Stomach smooth muscle (tissue), 2 donors: ENCODE results near the gene SLC35B1.

ENCODE experiments used
- H3K27ac ChIP-seq: one replicate; pipeline ENCODE4 v1.7.0; 2013; ENCODE audit warnings: mild to moderate bottlenecking, low read length, inconsistent platforms
- H3K27me3 ChIP-seq, 2 donors: one replicate each; pipeline ENCODE4 v1.7.0; 2013; ENCODE audit warnings: low read length in 2 of 2; ENCODE audit not compliant: insufficient read depth in 2 of 2, control insufficient read depth in 1 of 2
- H3K36me3 ChIP-seq, 2 donors: one replicate each; pipeline ENCODE4 v1.7.0; 2013; ENCODE audit warnings: low read length in 2 of 2; ENCODE audit not compliant: control insufficient read depth in 2 of 2, insufficient read depth in 2 of 2
- H3K4me1 ChIP-seq: one replicate; pipeline ENCODE4 v1.7.0; 2013; ENCODE audit warnings: low read length; ENCODE audit not compliant: control insufficient read depth, insufficient read depth
- H3K4me3 ChIP-seq, 2 donors: one replicate each; pipeline ENCODE4 v1.7.0; 2013; ENCODE audit warnings: low read length in 2 of 2
- H3K9ac ChIP-seq, 2 donors: one replicate each; pipeline ENCODE4 v1.7.0; 2013; ENCODE audit warnings: low read length in 2 of 2, mild to moderate bottlenecking in 1 of 2
- H3K9me3 ChIP-seq, 2 donors: one replicate each; pipeline ENCODE4 v1.7.0; 2013; ENCODE audit warnings: low read length in 2 of 2; ENCODE audit not compliant: control insufficient read depth in 2 of 2
- donor health status: healthy.
- donor health status: Pancreatic carcinoma.

Gene SLC35B1, protein sequence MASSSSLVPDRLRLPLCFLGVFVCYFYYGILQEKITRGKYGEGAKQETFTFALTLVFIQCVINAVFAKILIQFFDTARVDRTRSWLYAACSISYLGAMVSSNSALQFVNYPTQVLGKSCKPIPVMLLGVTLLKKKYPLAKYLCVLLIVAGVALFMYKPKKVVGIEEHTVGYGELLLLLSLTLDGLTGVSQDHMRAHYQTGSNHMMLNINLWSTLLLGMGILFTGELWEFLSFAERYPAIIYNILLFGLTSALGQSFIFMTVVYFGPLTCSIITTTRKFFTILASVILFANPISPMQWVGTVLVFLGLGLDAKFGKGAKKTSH

DNA sequence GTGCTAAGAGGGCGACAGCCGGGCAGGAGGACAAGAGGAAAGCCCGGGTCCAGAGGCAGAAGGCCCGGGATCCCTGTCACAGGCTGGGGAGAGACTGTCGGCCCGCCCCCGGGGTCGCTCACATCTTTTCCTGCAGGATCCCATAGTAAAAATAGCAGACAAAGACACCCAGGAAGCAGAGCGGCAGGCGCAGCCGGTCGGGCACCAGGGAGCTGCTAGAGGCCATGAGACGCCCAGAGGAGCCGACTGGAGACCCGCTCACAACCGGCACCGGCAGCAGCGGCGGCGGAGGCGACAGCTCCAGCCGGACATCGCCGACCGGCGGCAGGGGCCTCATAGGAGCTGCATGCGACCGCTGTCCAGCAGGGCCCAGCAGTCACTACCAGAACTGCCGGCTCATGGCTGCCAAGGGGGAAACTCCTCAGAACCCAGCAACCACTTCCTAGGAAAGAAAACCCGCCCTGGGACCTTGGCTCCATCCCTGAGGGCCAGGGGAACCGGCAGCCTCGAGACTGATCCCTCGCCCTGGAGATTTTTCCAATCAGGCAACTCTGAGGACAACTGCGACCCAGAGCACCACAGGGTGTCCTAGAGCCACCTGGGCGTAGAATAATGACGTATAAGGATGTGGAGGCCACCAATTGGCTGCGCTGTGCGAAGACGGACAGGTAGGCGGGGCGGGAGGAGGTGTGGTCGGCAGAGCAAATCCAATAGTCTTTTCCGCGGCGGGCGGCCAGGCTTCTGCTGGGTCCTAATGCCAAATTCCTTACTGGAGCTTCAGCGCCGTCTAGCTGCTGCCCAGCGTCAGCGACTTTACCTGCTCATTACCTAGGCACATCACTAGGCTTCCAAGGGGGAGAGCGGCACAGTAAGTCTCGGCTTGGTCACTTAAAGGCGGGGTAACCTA lies at the start of gene SLC35B1:
Gene SLC35B1, minus strand, starts transcription at position 357 of the 907 bp plus-strand sequence. Its CDS starts 131 bp downstream, at position 226.
- H3K36me3 ChIP-seq, result peaks cover 37 to 43% of the 10 kb centered on the region in 2 donors
- no peaks in the 10 kb centered on the region for H3K27me3 ChIP-seq
- peak within 1 kb of the TSS; percentile 88 to 97 for H3K9ac ChIP-seq
- peak within 1 kb of the TSS; percentile 82 to 95 for H3K4me3 ChIP-seq
- no peaks in the 10 kb centered on the region for H3K9me3 ChIP-seq
- H3K27ac ChIP-seq, result peak within 1 kb of the TSS; percentile 95
- peaks cover 23% of the 10 kb centered on the region for H3K4me1 ChIP-seq

DNA sequence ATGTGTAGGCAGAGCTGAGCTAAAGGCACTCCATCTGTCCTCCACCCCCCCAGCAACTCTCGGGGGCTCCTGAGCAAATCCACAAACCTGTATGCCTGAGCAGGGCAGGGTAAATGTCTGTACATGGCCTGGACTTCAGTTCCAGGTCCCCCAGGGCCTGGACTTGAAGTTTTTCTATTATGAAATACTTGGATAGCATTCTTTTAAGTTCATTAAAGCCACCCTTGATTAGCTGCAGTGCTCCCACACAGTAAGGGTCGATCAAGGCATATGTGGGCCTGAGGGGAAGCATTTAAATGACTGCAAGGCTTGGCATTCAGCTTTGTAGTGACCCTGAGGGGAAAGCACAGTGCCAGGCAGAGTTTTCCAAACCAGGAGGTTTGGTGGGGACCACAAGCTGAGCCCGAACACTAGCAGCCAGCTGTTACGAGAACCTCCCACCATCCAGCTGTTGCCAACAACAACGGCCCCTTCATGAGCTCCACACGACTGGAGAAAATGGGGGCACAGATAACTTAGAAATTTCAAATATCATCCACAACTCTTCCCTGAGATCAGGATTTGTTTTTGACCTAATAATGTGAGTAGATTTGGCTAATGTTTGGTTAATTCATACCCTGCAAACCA lies 49.5 kb upstream of the SLC35B1 start:
- H3K9ac ChIP-seq, result peak overlapping the region in 1 of 2 donors; percentile 29
- H3K4me3 ChIP-seq, result no peak overlapping the region
- peak overlapping the region; percentile 31 for H3K27ac ChIP-seq
- no peaks in the 10 kb centered on the region for H3K27me3 ChIP-seq
- peaks cover 0 to 2% of the 10 kb centered on the region in 2 donors for H3K36me3 ChIP-seq
- H3K4me1 ChIP-seq, result peaks cover 37% of the 10 kb centered on the region
- H3K9me3 ChIP-seq, result no peaks in the 10 kb centered on the region

DNA sequence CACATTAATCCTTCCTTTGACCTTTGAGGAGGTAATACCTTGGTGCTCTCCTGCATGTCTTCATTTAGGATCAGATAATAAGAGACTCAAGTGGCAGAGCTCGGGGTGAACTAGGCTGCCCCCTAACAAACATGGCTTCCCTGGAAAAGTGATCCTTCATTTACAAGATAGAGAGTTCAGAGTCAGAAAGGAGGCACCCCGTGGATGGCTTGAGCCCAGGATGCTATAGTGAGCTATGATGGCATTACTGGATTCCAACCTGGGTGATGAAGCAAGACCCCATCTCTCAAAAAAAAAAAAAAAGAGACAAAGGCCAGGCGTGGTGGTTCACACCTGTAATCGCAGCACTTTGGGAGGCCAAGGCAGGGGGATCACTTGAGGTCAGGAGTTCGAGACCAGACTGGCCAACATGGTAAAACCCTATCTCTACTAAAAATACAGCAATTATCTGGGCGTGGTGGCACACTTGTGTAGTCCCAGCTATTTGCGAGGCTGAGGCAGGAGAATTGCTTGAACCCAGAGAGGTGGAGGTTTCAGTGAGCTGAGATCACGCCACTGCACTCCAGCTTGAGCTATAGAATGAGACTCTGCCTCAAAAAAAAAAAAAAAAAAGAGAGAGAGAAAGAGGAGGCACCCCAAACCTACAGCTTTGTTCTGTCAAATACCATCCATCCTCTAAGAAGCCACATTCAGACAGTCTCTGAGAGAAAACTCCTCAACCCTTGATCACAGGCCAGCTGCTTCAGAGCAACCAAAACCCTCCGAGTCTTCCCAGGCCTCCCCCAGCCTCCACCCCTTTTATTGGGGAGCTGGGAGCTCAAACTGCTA lies 48.8 kb upstream of the SLC35B1 start:
- H3K4me1 ChIP-seq, result peaks cover 32% of the 10 kb centered on the region
- no peak overlapping the region for H3K9ac ChIP-seq
- H3K36me3 ChIP-seq, result peaks cover 0 to 2% of the 10 kb centered on the region in 2 donors
- no peaks in the 10 kb centered on the region for H3K27me3 ChIP-seq
- H3K9me3 ChIP-seq, result no peaks in the 10 kb centered on the region
- H3K4me3 ChIP-seq, result no peak overlapping the region
- peak overlapping the region; percentile 31 for H3K27ac ChIP-seq

GRCh38 chr17:49755663-49756283 lies 48.0 kb upstream of the SLC35B1 start:
- Histone ChIP-seq H3K9ac (no peak overlapping the region), H3K36me3 (peaks cover 0 to 2% of the 10 kb centered on the region in 2 donors), H3K4me3 (no peak overlapping the region), H3K27me3 (no peaks in the 10 kb centered on the region), H3K27ac (peak overlapping the region; percentile 18), H3K9me3 (no peaks in the 10 kb centered on the region), H3K4me1 (peaks cover 26% of the 10 kb centered on the region)

- no peaks in the 10 kb centered on the region for H3K9me3 ChIP-seq
- no peak overlapping the region for H3K9ac ChIP-seq
- H3K36me3 ChIP-seq, result peaks cover 4 to 7% of the 10 kb centered on the region in 2 donors
- no peak overlapping the region for H3K27ac ChIP-seq
- H3K4me1 ChIP-seq, result peaks cover 20% of the 10 kb centered on the region
- no peaks in the 10 kb centered on the region for H3K27me3 ChIP-seq
- no peak overlapping the region for H3K4me3 ChIP-seq
Measured at GRCh38 chr17:49753959-49754391, 46.2 kb upstream of the SLC35B1 start.

- Histone ChIP-seq H3K36me3 (peaks cover 2 to 7% of the 10 kb centered on the region in 2 donors), H3K4me3 (no peak overlapping the region), H3K4me1 (peaks cover 20% of the 10 kb centered on the region), H3K9ac (no peak overlapping the region), H3K9me3 (no peaks in the 10 kb centered on the region), H3K27me3 (no peaks in the 10 kb centered on the region), H3K27ac (no peak overlapping the region)
Measured at GRCh38 chr17:49752508-49752907, 44.7 kb upstream of the SLC35B1 start.

DNA sequence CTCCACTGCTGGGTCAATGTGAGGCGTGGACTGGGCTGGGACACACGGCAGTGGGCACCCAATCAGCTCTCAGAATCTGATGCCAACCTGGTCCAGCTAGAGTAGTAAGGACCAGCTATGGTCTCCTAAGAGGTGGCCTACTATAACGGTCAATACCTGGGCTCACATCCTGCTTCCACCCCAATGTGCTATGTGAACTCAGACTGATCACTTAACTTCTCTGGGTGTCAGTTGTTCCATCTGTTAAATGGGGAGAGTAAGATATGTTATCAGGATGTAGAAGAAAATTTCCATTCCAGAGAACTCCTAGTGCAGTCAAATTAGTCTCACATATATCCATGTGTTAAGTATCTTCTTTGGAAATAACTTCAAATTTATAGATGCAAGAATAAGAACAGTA lies 42.0 kb upstream of the SLC35B1 start:
- no peaks in the 10 kb centered on the region for H3K9me3 ChIP-seq
- no peak overlapping the region for H3K27ac ChIP-seq
- no peaks in the 10 kb centered on the region for H3K27me3 ChIP-seq

DNA sequence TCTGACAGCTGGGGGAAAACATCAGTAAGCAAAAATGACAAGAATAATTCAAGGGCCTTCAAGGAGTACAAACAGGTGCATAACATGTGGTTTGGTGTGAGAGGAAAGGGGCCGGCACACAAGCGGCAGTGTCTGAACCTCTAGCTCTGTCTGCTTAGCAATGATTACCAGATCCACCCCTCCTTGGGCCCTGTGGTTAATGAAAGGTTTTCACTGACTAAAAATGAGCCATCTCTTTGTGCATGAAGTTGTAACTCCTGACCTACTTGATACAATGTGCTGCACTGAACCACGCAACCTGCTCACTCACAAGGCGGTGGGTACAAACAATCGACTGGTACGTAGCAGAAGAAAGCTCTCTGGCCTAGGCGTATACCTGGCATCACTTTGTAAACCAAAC lies 41.0 kb upstream of the SLC35B1 start:
- peaks cover 13% of the 10 kb centered on the region for H3K4me1 ChIP-seq
- H3K9me3 ChIP-seq, result no peaks in the 10 kb centered on the region
- no peak overlapping the region for H3K27ac ChIP-seq
- H3K36me3 ChIP-seq, result peaks cover 4 to 7% of the 10 kb centered on the region in 2 donors
- no peak overlapping the region for H3K4me3 ChIP-seq
- H3K9ac ChIP-seq, result no peak overlapping the region
- no peaks in the 10 kb centered on the region for H3K27me3 ChIP-seq

More for the DNA sequence above, 42.0 kb upstream of the SLC35B1 start:
- peaks cover 12% of the 10 kb centered on the region for H3K4me1 ChIP-seq
- H3K4me3 ChIP-seq, result no peak overlapping the region
- peaks cover 4 to 7% of the 10 kb centered on the region in 2 donors for H3K36me3 ChIP-seq
- no peak overlapping the region for H3K9ac ChIP-seq

DNA sequence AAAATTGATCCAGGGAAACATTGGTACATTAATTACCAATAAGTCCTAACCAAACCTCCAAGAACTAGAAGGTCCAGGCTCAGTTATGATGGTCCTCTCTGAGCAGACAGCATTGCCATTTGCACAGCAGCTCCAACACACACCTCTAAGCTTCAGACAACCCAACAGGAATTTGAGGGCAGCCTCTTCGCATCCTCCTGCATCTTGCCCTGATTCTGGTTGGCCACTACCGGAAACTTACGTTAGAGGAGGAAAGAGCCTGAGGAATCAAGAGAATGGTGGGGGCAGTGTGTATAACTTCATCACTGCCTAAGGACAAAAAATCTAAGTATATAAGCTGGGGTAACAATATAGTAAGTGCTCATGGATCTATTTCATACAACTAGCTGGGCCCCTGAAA lies 40.5 kb upstream of the SLC35B1 start:
- H3K27me3 ChIP-seq, result no peaks in the 10 kb centered on the region
- H3K27ac ChIP-seq, result no peak overlapping the region
- peaks cover 4 to 7% of the 10 kb centered on the region in 2 donors for H3K36me3 ChIP-seq
- no peak overlapping the region for H3K4me3 ChIP-seq
- peaks cover 15% of the 10 kb centered on the region for H3K4me1 ChIP-seq
- H3K9me3 ChIP-seq, result no peaks in the 10 kb centered on the region
- no peak overlapping the region for H3K9ac ChIP-seq
